RPMI7951 (cell line): ENCODE measurements around the gene EFS. TPM values are rescaled to one million over a fixed set of nuclear protein-coding genes. Genes with fewer than 3 reads are reported as not detected.
"Not testable (repeated sequence)": the region's sequence is repeated elsewhere in the genome, so short reads cannot be mapped to it uniquely, and the experiment has no call there.

Source experiments
- DNase-seq: peaks from one replicate; pipeline ENCODE4 v3.0.0-alpha.2; 2012; ENCODE audit warnings: low read depth
- total RNA-seq: library from RNA; depleted of rRNA; stranded (reverse); fragments of >200 nt; shearing (Covaris generic); gene quantifications from 2 replicates; pipeline ENCODE4 v1.2.3, GENCODE V29; 2014; rRNA removed

Gene EFS, protein sequence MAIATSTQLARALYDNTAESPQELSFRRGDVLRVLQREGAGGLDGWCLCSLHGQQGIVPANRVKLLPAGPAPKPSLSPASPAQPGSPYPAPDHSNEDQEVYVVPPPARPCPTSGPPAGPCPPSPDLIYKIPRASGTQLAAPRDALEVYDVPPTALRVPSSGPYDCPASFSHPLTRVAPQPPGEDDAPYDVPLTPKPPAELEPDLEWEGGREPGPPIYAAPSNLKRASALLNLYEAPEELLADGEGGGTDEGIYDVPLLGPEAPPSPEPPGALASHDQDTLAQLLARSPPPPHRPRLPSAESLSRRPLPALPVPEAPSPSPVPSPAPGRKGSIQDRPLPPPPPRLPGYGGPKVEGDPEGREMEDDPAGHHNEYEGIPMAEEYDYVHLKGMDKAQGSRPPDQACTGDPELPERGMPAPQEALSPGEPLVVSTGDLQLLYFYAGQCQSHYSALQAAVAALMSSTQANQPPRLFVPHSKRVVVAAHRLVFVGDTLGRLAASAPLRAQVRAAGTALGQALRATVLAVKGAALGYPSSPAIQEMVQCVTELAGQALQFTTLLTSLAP
- 2.8 TPM in 2 replicates for total RNA-seq

- DNase-seq: peak; percentile 36
Measured at GRCh38 chr14:23365036-23365731, at the start of gene EFS. Gene EFS, minus strand, starts transcription at chr14:23365172. Its CDS starts 147 bp downstream, at chr14:23365025.

DNA sequence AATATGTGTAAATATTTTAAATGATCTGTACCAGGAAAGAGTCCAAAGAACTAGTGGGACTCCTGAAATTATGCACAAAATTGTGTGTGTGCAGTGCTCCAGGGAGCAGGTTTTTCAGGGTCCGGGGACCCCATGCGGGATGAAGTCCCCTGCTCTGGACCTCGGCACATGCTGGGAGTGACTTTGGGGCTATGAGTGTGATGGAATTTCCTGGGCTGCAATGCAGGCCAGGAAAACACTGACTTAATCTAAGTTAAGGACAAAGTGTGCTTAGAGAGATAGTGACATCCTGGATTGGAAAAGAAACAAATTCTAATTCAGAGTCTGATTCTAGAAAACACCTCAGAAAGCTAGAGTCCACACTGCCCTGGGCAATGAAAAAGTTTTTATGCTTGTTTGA lies 49.3 kb upstream of the EFS start:
- DNase-seq: no peak

- DNase-seq: no peak
Measured at GRCh38 chr14:23413681-23414080, 48.7 kb upstream of the EFS start.

DNA sequence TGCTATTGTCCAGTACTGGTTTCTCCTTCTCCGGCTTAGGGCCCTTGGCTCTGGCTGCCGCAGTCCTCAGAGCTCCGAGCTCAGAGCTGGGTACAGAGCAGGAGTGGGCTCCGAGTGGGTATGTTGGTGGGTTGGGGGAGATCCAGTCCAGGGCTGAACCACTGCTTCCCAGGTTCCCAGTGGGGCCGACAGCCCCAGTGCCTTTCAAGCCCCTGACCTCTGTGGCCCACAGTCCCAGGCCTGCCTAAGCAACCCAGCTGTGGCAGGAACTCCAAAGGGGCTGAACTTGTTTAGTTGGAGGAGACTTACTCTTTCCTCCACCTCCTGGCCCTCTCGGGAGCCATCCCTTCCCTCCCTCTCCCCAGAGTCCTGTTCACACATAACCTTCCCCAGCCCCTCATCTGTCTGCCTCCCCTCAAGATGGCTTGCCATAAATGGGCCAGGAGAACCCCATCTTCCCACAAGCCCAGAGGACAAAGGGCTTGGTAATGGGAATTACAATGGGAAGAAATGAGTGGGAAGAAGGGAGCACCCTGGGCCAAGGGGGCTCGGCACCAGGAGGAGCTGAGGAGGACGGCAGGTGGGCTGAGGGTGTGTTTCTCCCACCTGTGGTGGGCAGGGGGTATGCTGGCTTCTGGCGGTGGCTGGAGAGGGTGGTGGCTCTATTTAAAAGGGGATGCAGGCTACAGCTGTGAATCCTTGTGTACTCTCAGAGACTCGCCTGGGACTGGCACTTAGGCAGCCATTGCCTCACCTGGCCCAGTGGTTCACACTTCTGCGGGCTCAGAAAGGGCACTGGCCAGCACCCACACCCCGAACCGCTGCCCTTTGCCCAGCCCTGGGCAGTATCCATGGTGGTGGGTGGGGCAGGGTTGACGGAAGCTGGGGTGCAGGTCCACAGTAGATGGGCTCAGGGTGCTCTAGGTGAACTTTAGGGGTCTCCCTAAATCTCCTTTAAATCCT lies 46.9 kb upstream of the EFS start:
- DNase-seq: no peak

GRCh38 chr14:23409966-23410635 lies 45.1 kb upstream of the EFS start:
- DNase-seq: no peak

- no peak for DNase-seq
Measured at GRCh38 chr14:23409475-23409874, 44.5 kb upstream of the EFS start.

DNA sequence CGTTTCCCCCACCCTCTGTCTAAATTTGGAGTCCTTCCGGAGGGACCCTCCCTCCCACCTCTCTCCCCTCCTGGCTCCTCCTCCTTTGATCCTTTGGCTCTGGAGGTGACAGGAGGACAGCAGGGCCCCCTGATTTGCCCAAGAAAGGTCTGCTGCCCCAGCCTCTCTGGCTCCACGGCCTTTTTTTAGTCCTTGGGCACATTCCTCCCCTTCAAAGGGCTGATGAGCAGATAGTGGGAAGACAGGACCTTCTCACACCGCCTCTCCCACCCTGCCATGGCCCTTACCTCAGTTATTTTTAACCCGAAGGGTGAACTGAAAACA lies 43.3 kb upstream of the EFS start:
- DNase-seq: no peak

- no peak for DNase-seq
Measured at GRCh38 chr14:23407516-23408306, 42.7 kb upstream of the EFS start, which contains the start of gene MYH6. Gene MYH6, minus strand, starts transcription at chr14:23408273. Its CDS starts 1,050 bp downstream, at chr14:23407223.

GRCh38 chr14:23406725-23407355 lies 41.9 kb upstream of the EFS start:
- no peak for DNase-seq

DNA sequence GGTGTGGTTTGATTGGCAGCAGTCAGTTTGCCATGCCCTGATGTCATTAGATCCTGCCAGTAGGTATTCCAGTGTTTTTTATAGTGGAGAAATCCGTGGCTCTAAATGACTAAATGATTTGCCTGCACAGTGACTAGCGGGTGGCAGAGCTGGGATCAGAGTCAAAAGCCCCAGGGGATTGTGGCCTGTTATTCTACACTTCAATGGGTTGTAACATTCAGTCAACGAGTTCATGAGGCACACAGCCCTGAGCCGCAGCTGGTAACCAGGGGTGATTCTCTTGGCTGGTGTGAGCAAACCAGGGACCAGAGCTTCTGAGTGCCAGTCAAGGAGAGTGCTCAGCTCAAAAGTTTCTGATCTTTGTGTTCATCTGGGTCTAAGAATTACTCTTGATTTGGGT lies 41.3 kb upstream of the EFS start:
- DNase-seq: peak; percentile 36

DNA sequence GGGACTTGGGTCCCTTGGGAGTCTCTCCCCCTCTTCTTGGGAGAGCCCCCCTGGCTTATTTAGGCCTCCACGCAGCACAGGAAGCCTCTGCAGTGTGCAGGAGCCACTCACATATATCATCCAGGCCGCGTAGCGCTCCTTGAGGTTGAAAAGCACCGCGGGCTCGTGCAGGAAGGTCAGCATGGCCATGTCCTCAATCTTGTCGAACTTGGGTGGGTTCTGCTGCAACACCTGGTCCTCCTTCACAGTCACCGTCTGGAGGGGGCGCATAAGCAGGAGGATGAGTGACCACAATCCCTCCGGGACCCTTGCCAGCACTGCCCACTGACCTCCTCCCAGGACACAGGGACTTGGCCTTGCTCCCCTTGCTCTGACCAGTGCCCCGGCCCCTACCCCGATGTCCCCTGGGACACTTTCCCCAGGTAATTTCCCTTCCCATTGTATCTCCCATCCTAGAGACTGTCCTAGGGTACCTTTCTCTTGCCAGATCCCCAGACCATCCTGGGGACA lies 40.6 kb upstream of the EFS start:
- no peak for DNase-seq

DNA sequence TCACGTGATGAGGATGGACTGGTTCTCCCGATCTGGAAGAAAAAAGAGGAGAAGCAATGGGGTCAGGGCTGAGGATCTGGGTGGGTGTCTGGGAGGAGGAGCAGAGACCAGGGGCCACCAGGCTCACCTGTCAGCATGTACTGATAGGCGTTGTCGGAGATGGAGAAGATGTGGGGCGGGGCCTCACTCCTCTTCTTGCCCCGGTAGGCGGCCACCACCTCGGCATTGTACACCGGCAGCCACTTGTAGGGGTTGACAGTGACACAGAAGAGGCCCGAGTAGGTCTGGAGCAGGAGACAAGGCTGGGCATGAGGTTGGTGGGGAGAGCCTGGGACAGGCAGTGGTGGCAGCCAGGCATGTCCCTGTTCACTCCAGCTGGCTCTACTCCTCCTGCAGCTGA lies 40.1 kb upstream of the EFS start:
- no peak for DNase-seq

DNA sequence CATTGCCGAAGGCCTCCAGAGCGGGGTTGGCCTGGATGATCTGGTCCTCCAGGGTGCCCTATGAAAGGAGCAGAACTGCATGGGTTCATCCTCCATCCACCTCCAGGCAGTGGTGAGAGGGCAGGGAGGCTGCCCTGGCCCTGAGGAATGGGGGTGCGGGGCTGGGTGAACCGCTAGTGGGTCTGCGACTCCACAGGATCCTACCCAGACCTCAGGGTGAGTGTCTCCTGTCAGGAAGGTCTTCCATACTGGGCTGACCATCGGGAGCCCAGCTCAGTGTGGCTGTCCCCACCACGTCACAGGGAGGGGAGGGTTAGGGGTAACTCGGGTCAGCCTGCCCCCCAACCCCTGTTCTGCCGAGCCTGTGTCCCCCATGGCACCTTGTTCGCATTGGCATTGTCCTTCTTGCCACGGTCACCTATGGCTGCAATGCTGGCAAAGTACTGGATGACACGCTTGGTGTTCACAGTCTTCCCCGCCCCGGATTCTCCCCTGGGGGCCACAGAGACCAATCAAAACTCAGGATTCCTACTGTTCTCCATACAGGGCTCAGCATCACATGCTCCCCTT lies 39.4 kb upstream of the EFS start:
- no peak for DNase-seq

- no peak for DNase-seq
Measured at GRCh38 chr14:23403908-23404307, 38.9 kb upstream of the EFS start.

DNA sequence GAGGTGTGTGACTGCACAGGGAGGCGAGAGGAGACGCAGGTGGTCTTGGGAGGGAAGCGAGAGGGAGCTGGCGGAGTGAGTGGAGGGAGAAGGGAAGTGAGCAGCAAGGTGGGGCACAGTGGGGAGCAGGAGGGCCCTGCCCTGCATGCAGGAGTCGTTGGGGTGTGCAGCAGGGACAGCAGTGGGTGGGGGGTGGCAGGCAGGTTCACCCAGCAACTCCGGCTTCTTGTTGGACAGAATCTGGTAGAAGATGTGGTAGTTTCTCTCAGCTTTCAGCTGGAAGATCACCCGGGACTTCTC lies 38.1 kb upstream of the EFS start:
- DNase-seq: no peak

DNA sequence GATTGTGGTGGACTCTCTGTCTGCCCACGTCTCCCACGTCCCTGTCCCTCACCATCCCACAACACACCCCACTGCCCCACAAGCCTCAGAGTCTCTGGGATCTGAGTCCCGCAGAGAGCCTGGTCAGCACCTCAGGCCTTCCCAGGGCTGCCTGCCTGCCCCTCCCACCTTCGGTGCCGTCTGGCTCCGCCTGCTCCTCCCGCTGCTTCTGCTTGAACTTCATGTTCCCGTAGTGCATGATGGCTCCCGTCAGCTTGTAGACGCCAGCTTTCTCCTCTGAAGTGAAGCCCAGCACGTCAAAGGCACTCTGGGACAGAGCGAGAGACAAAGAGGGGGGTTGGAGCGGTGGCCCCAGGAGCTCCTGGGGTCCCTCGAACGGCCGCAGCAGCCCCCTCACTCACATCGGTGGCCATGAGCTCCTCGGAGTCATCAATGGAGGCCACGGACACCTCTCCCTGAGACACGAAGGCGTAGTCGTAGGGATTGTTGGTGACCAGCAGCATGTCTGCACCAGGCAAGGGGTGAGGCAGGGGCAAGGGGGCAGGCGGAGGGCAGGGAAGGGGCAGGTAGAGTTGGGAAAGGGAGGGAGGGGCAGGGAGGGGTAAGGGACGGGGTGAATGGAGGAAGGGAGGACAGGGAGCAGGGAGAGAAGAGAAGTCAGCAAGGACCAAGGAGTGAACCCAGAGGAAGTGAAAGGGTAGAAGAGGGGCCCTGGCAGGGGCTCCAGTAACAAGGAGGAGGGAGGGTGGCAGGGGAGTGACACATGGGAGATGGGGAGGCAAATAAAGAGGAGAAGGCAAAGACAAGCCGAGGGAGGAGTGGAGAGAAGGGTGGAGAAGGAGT lies 37.5 kb upstream of the EFS start:
- peak; percentile 2 for DNase-seq

DNA sequence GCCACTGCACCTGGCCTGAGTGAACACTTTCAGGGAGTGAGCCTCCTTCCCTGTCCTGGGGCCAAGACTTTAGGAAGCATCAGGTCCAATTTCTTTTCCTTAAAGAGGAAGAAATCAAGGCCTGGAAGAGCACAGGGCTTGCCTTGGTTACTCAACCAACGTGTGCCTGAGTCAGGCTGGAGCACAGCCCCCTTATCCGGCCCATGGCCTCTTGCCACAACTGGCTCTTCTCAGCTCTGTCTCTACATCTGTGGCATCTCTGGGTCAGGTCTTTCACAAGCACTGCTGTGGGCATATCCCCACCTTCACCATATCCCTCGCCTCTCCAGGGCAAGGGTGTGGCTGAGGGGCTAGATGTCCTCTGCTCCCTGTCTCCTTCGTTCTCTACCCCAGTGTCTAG lies 36.3 kb upstream of the EFS start:
- DNase-seq: no peak

DNA sequence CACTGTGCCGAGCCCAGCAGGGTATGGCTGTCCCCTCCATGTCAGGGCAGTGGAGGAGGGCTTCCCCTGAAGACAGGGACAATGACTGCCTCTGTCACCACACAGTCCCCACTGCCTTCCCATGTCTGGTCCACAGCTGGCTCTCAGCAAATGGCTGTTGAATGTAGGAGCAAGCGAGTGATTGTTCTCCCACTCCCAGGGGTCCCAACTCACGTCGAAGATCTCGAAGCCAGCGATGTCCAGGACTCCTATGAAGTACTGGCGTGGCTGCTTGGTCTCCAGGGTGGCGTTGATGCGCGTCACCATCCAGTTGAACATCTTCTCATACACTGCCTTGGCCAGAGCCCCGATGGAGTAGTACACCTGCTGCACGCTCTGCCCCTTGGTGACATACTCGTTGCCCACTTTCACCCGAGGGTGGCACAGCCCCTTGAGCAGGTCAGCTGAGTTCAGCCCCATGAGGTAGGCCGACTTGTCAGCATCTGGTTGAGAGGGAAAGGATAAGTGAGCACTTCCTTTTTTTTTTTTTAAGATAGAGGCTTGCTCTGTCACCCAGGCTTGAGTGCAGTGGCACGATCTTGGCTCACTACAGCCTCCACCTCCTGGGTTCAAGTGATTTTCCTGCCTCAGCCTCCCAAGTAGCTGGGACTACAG lies 35.7 kb upstream of the EFS start:
- DNase-seq: not testable (repeated sequence)
